ENCODE results near the gene COL8A2.

DNA sequence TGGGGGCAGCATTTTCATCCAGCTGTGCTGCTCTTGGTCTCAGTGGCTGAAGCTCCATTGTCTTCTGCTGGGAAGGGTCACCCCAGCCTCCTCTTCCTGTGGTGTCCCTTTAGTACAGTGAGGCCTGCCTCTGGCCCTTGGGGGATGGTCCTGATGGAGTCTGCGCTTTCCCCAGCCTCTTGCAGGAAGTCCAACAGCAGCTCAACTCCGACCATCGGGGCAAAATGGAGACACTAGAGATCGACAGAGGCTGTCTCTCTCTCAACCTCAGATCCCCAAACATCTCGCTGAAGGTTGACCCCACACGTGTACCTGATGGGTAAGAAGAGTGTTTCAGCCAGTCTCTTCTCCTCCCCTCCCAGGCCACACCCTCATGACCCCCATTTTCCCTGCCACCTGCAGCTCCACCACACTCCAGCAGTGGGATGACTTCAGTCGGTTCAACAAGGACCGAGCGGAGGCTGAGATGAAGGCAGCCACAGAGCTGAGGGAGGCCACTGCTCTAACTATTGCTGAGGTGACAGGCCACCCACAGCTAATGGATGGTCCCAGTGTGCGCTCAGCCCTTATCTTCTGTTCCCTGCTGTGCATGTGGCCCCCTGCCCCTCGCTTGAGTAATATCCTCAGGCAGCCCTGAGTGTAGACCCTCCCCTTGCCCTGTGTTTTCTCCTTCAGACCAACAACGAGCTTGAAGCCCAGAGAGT lies 38.3 kb downstream of the COL8A2 start:
- no peak for TF ChIP-seq POLR2AphosphoS5 (IDR thresholded peaks at IDR 0.05; ENCODE audit: low read depth, low read length)
- no peak for TF ChIP-seq TAF1 (IDR thresholded peaks at IDR 0.05; ENCODE audit: borderline replicate concordance, insufficient read depth, low read length)
- TF ChIP-seq, protein P1, sequence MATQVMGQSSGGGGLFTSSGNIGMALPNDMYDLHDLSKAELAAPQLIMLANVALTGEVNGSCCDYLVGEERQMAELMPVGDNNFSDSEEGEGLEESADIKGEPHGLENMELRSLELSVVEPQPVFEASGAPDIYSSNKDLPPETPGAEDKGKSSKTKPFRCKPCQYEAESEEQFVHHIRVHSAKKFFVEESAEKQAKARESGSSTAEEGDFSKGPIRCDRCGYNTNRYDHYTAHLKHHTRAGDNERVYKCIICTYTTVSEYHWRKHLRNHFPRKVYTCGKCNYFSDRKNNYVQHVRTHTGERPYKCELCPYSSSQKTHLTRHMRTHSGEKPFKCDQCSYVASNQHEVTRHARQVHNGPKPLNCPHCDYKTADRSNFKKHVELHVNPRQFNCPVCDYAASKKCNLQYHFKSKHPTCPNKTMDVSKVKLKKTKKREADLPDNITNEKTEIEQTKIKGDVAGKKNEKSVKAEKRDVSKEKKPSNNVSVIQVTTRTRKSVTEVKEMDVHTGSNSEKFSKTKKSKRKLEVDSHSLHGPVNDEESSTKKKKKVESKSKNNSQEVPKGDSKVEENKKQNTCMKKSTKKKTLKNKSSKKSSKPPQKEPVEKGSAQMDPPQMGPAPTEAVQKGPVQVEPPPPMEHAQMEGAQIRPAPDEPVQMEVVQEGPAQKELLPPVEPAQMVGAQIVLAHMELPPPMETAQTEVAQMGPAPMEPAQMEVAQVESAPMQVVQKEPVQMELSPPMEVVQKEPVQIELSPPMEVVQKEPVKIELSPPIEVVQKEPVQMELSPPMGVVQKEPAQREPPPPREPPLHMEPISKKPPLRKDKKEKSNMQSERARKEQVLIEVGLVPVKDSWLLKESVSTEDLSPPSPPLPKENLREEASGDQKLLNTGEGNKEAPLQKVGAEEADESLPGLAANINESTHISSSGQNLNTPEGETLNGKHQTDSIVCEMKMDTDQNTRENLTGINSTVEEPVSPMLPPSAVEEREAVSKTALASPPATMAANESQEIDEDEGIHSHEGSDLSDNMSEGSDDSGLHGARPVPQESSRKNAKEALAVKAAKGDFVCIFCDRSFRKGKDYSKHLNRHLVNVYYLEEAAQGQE (IDR thresholded peaks at IDR 0.05; ENCODE audit: insufficient read depth in 1 of 2, low read depth in 2 of 2, low read length in 2 of 2): no peak
- no peak for TF ChIP-seq SIN3A (IDR thresholded peaks at IDR 0.05; ENCODE audit: borderline replicate concordance, insufficient read depth, low read length)
